GM13976 (cell line): ENCODE measurements around the gene IGF2BP1.

Experiments used
- DNase-seq: peaks from one replicate; pipeline ENCODE4 v3.0.0; 2012; ENCODE audit warnings: low spot score
- in situ Hi-C: fragments of 300-500 bp; cut with MboI; formaldehyde crosslinking; loops from one replicate; pipeline ENCODE4 v1.12.0; 2022; ENCODE audit warnings: low sequenced_read_pairs, mixed read lengths, inconsistent platforms; ENCODE audit not compliant: unreplicated experiment
- TF ChIP-seq, protein P1 (sequence below): IDR thresholded peaks from 2 replicates; pipeline ENCODE4 v1.5.1; 2012; ENCODE audit warnings: borderline replicate concordance, mild to moderate bottlenecking; ENCODE audit not compliant: insufficient read depth; ENCODE audit errors: extremely low read depth, missing control alignments, control extremely low read depth

IGF2BP1 gene

DNA sequence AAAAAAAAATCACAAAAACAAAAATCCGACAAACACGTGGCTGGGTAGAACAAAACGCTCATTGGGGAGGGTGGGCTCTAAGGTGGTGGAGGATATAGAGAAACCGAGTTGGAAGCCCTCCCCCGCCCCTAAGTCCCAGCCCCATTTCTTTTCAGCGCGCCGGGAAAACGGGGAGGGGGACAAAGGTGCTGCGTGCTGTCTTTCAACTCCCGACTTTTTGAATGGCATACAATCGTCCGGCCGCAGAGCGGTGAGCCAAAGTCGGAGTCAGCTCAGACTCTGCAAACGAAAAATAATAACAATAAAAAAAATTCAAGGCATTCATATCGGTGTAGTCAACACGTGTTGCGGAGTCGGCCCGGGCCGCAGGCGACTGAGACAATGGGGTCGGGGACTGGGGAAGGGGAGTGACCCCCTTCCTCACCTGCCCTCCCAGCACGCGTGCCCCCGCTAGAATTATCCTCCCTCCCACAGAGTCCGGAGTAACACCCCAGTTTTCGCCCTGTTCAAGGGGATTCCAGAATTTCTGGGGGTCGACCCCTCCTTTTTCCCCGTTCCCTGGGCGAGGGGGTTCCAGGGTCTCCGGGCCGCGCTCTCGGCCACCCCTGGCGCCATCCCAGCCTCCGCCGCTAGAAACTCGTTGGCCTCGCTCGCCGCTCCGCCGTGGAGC is 1.7 kb upstream of the IGF2BP1 start:
- TF ChIP-seq, protein P1, sequence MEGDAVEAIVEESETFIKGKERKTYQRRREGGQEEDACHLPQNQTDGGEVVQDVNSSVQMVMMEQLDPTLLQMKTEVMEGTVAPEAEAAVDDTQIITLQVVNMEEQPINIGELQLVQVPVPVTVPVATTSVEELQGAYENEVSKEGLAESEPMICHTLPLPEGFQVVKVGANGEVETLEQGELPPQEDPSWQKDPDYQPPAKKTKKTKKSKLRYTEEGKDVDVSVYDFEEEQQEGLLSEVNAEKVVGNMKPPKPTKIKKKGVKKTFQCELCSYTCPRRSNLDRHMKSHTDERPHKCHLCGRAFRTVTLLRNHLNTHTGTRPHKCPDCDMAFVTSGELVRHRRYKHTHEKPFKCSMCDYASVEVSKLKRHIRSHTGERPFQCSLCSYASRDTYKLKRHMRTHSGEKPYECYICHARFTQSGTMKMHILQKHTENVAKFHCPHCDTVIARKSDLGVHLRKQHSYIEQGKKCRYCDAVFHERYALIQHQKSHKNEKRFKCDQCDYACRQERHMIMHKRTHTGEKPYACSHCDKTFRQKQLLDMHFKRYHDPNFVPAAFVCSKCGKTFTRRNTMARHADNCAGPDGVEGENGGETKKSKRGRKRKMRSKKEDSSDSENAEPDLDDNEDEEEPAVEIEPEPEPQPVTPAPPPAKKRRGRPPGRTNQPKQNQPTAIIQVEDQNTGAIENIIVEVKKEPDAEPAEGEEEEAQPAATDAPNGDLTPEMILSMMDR, result no peak
- in situ Hi-C loops, result no loop called here
- no peak for DNase-seq

GRCh38 chr17:48995974-48996721 is 1.0 kb upstream of the IGF2BP1 start:
- in situ Hi-C loops, result no loop called here
- TF ChIP-seq, protein P1, result no peak
- DNase-seq, result peak; percentile 64

GRCh38 chr17:48996722-48997102 is 473 bp upstream of the IGF2BP1 start:
- TF ChIP-seq, protein P1, result no peak
- no peak for DNase-seq
- in situ Hi-C loops, result no loop called here

GRCh38 chr17:48997827-48998586 is 822 bp downstream of the IGF2BP1 start:
- TF ChIP-seq, protein P1, result no peak
- no peak for DNase-seq
- in situ Hi-C loops, result no loop called here

- in situ Hi-C loops, result no loop called here
- peak; percentile 8 for DNase-seq
- TF ChIP-seq, protein P1, result no peak
Observed at GRCh38 chr17:48998587-48999440, 1.6 kb downstream of the IGF2BP1 start.

GRCh38 chr17:49000943-49001342 is 3.8 kb downstream of the IGF2BP1 start:
- TF ChIP-seq, protein P1, result no peak
- no peak for DNase-seq
- in situ Hi-C loops, result no loop called here
